CD14-positive monocyte (primary cell): Measurements from ENCODE around the gene HEMK1. TPM values are rescaled to one million over a fixed set of nuclear protein-coding genes. Genes with fewer than 3 reads are reported as not detected.

ENCODE experiments used
- DNase-seq, 3 donors: peaks; one replicate each; pipeline ENCODE4 v3.0.0-alpha.2; 2011 to 2022
- H2AFZ ChIP-seq: 2 replicates; pipeline ENCODE4 v1.6.0; 2012; ENCODE audit warnings: mild to moderate bottlenecking, low read depth, low read length, inconsistent platforms; ENCODE audit not compliant: insufficient read depth, poor library complexity, severe bottlenecking
- H3K27ac ChIP-seq, 2 donors: 1 replicate in 1 of 2; 2 replicates in 1 of 2; pipeline ENCODE4 v1.5.1; 2012 to 2013; ENCODE audit warnings: low read length in 2 of 2, control low read depth in 1 of 2, inconsistent platforms in 1 of 2, low read depth in 1 of 2, mild to moderate bottlenecking in 1 of 2
- H3K27me3 ChIP-seq, 2 donors: one replicate each; pipeline versions ENCODE4 v1.6.0 to v1.6.1; 2011 to 2013; ENCODE audit warnings: low read length in 2 of 2; ENCODE audit not compliant: control insufficient read depth in 2 of 2, insufficient read depth in 2 of 2
- H3K36me3 ChIP-seq, 2 donors: replicated peaks in 1 of 2; 1 replicate in 1 of 2; 2 replicates in 1 of 2; pipeline versions ENCODE4 v1.5.1 to v1.6.1; 2012 to 2013; ENCODE audit warnings: low read length in 2 of 2, control low read depth in 1 of 2, inconsistent platforms in 1 of 2, mild to moderate bottlenecking in 1 of 2; ENCODE audit not compliant: insufficient read depth in 2 of 2, control insufficient read depth in 1 of 2
- H3K4me1 ChIP-seq, 2 donors: 1 replicate in 1 of 2; 2 replicates in 1 of 2; pipeline versions ENCODE4 v1.5.1 to v1.6.1; 2012 to 2013; ENCODE audit warnings: low read length in 2 of 2, control low read depth in 1 of 2, inconsistent platforms in 1 of 2, mild to moderate bottlenecking in 1 of 2, moderate library complexity in 1 of 2; ENCODE audit not compliant: insufficient read depth in 2 of 2, control insufficient read depth in 1 of 2
- H3K4me2 ChIP-seq: replicated peaks from 2 replicates; pipeline ENCODE3; 2012; ENCODE audit warnings: low read length, moderate library complexity, mild to moderate bottlenecking; ENCODE audit not compliant: poor library complexity, severe bottlenecking; ENCODE audit errors: extremely low read depth
- H3K4me3 ChIP-seq, 3 experiments: fragments of 200-600 bp in 1 of 3; sonication (generic) in 1 of 3; replicated peaks in 1 of 3; 1 replicate in 2 of 3; 2 replicates in 1 of 3; pipeline ENCODE4 v1.5.1; 2011 to 2013; ENCODE audit warnings: low read length in 3 of 3, mild to moderate bottlenecking in 3 of 3, control low read depth in 2 of 3, low read depth in 2 of 3, inconsistent platforms in 1 of 3, moderate library complexity in 1 of 3
- H3K79me2 ChIP-seq: 2 replicates; pipeline ENCODE4 v1.6.0; 2012; ENCODE audit warnings: mild to moderate bottlenecking, control low read depth, inconsistent platforms, low read length, moderate library complexity; ENCODE audit not compliant: insufficient read depth
- H3K9ac ChIP-seq: 2 replicates; pipeline ENCODE4 v1.6.0; 2017; ENCODE audit warnings: low read length, mild to moderate bottlenecking; ENCODE audit not compliant: insufficient read depth, poor library complexity, severe bottlenecking
- H3K9me3 ChIP-seq, 2 donors: replicated peaks in 1 of 2; 1 replicate in 1 of 2; 2 replicates in 1 of 2; pipeline versions ENCODE4 v1.5.1 to v1.6.1; 2012 to 2013; ENCODE audit warnings: low read length in 2 of 2, control low read depth in 1 of 2; ENCODE audit not compliant: control insufficient read depth in 1 of 2, insufficient read depth in 1 of 2
- H4K20me1 ChIP-seq: 2 replicates; pipeline ENCODE4 v1.6.0; 2012; ENCODE audit warnings: mild to moderate bottlenecking, low read length, control low read depth, moderate library complexity; ENCODE audit not compliant: insufficient read depth
- H3K27ac Mint-ChIP-seq, 7 donors: one replicate each; pipeline ENCODE4 v1.8.0; 2020; ENCODE audit warnings: mild to moderate bottlenecking in 7 of 7, mixed read lengths in 7 of 7, moderate library complexity in 6 of 7, inconsistent platforms in 2 of 7
- H3K27me3 Mint-ChIP-seq, 3 donors: one replicate each; pipeline ENCODE4 v1.8.0; 2021 to 2022; ENCODE audit warnings: low read depth in 3 of 3, mild to moderate bottlenecking in 3 of 3, mixed read lengths in 3 of 3, moderate library complexity in 3 of 3, inconsistent platforms in 1 of 3
- H3K36me3 Mint-ChIP-seq, 2 donors: one replicate each; pipeline ENCODE4 v1.8.0; 2020; ENCODE audit warnings: mixed read lengths in 2 of 2, inconsistent platforms in 1 of 2, mild to moderate bottlenecking in 1 of 2
- H3K4me1 Mint-ChIP-seq: one replicate; pipeline ENCODE4 v1.8.0; 2020; ENCODE audit warnings: mild to moderate bottlenecking, mixed read lengths
- H3K4me3 Mint-ChIP-seq, 2 donors: one replicate each; pipeline ENCODE4 v1.8.0; 2020; ENCODE audit warnings: mild to moderate bottlenecking in 2 of 2, mixed read lengths in 2 of 2, moderate library complexity in 1 of 2
- H3K9me3 Mint-ChIP-seq, 7 donors: one replicate each; pipeline ENCODE4 v1.8.0; 2020 to 2022; ENCODE audit warnings: mixed read lengths in 7 of 7, mild to moderate bottlenecking in 6 of 7, moderate library complexity in 6 of 7, inconsistent platforms in 2 of 7
- WGBS: methylation state at CpG from one replicate; pipeline ENCODE4 v1.1.5; 2013; ENCODE audit warnings: missing lambda C conversion rate; ENCODE audit not compliant: insufficient coverage; 5-methylcytosine and 5-hydroxymethylcytosine counted together
- intact Hi-C, 2 donors: fragments of 100-400 bp; cut with micrococcal nuclease; formaldehyde crosslinking; loops; one replicate each; pipeline versions ENCODE4 v1.15.0 to v1.15.1; 2023
- polyA plus RNA-seq, 3 donors: library from polyadenylated mRNA; depleted of rRNA in 1 of 3; unstranded in 2 of 3; stranded (reverse) in 1 of 3; fragments of 300-500 nt in 2 of 3; fragments of >200 nt in 1 of 3; fragmentation: Illumina TruSeq in 2 of 3; gene quantifications; 1 replicate in 2 of 3; 2 replicates in 1 of 3; pipeline ENCODE4 v1.2.3, GENCODE V29; 2012 to 2021
- TF ChIP-seq, protein P1 (sequence below): fragments of 200-600 bp; IDR thresholded peaks from one replicate; pipeline ENCODE4 v1.8.0; 2022; ENCODE audit warnings: antibody characterized with exemption, mild to moderate bottlenecking

The HEMK1 gene
- polyA plus RNA-seq, 3 donors, result 10.1 to 14.0 (median 12.1) TPM

- 100% methylated on average over 2 of the region's 2 CpGs for WGBS
- H3K4me2 ChIP-seq, result peak overlapping the region; percentile 51
- intact Hi-C loops, result no loop called here
- peaks cover 87% of the 10 kb centered on the region for H4K20me1 ChIP-seq
- H3K27ac ChIP-seq, result peak overlapping the region; percentile 61 to 94
- H3K79me2 ChIP-seq, result peaks cover 97% of the 10 kb centered on the region
- peaks cover 100% of the 10 kb centered on the region in 2 donors for H3K4me1 ChIP-seq
- peak overlapping the region; percentile 23 for H3K9ac ChIP-seq
- Mint-ChIP-seq H3K36me3 (peaks cover 51 to 85% of the 10 kb centered on the region in 2 donors), H3K4me3 (peak overlapping the region; percentile 20 to 78), H3K4me1 (peaks cover 96% of the 10 kb centered on the region), H3K27ac (peak overlapping the region; percentile 84 to 99 (median 98)), H3K9me3 (no peaks in the 10 kb centered on the region), H3K27me3 (peaks cover 0 to 2% (median 0%) of the 10 kb centered on the region in 3 donors)
- peak overlapping the region in 1 of 3 experiments; percentile 45 for H3K4me3 ChIP-seq
- DNase-seq, result no peak
- no peaks in the 10 kb centered on the region for H3K9me3 ChIP-seq
- no peak overlapping the region for H2AFZ ChIP-seq
- no peaks in the 10 kb centered on the region for H3K27me3 ChIP-seq
- TF ChIP-seq, protein P1, sequence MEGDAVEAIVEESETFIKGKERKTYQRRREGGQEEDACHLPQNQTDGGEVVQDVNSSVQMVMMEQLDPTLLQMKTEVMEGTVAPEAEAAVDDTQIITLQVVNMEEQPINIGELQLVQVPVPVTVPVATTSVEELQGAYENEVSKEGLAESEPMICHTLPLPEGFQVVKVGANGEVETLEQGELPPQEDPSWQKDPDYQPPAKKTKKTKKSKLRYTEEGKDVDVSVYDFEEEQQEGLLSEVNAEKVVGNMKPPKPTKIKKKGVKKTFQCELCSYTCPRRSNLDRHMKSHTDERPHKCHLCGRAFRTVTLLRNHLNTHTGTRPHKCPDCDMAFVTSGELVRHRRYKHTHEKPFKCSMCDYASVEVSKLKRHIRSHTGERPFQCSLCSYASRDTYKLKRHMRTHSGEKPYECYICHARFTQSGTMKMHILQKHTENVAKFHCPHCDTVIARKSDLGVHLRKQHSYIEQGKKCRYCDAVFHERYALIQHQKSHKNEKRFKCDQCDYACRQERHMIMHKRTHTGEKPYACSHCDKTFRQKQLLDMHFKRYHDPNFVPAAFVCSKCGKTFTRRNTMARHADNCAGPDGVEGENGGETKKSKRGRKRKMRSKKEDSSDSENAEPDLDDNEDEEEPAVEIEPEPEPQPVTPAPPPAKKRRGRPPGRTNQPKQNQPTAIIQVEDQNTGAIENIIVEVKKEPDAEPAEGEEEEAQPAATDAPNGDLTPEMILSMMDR, result no peak
- peaks cover 37 to 61% of the 10 kb centered on the region in 2 donors for H3K36me3 ChIP-seq
Observed at GRCh38 chr3:50624634-50625033, 55.3 kb downstream of the HEMK1 start.

GRCh38 chr3:50625231-50626182 lies 56.2 kb downstream of the HEMK1 start:
- TF ChIP-seq, protein P1, result no peak
- Histone ChIP-seq H3K27me3 (no peaks in the 10 kb centered on the region), H3K79me2 (peaks cover 100% of the 10 kb centered on the region), H4K20me1 (peaks cover 96% of the 10 kb centered on the region), H3K9ac (peak overlapping the region; percentile 63), H3K9me3 (no peaks in the 10 kb centered on the region), H3K27ac (peak overlapping the region; percentile 86 to 94), H3K36me3 (peaks cover 37 to 68% of the 10 kb centered on the region in 2 donors), H3K4me2 (peak overlapping the region; percentile 51), H3K4me3 (peak overlapping the region in 1 of 3 experiments; percentile 45), H2AFZ (no peak overlapping the region), H3K4me1 (peaks cover 100% of the 10 kb centered on the region in 2 donors)
- Mint-ChIP-seq H3K4me1 (peaks cover 96% of the 10 kb centered on the region), H3K27me3 (peaks cover 0 to 2% (median 0%) of the 10 kb centered on the region in 3 donors), H3K9me3 (no peaks in the 10 kb centered on the region), H3K36me3 (peaks cover 55 to 88% of the 10 kb centered on the region in 2 donors), H3K4me3 (peak overlapping the region; percentile 55 to 78), H3K27ac (peak overlapping the region; percentile 79 to 99 (median 98))
- intact Hi-C loops, result no loop called here
- 50% methylated on average over 11 of the region's 18 CpGs for WGBS
- no peak for DNase-seq
